Measurements from ENCODE around the gene DRAM1.

The DRAM1 gene

GRCh38 chr12:101942250-101942605 is 64.8 kb downstream of the DRAM1 start:
- DNase-seq = no peak

GRCh38 chr12:101945369-101946232 is 68.2 kb downstream of the DRAM1 start:
- DNase-seq = no peak

- no peak for DNase-seq
These were observed 68.8 kb downstream of the DRAM1 start for GRCh38 chr12:101946233-101946611.

- no peak for DNase-seq
These were observed 69.9 kb downstream of the DRAM1 start for GRCh38 chr12:101947316-101947715.

- DNase-seq = no peak
These were observed 71.0 kb downstream of the DRAM1 start for GRCh38 chr12:101948365-101948764.

GRCh38 chr12:101951002-101951670 is 73.8 kb downstream of the DRAM1 start:
- DNase-seq = no peak

GRCh38 chr12:101954113-101954512 is 76.7 kb downstream of the DRAM1 start:
- no peak for DNase-seq

GRCh38 chr12:101954676-101955075 is 77.3 kb downstream of the DRAM1 start:
- DNase-seq = no peak

GRCh38 chr12:101957252-101957959 is 80.0 kb downstream of the DRAM1 start:
- DNase-seq = no peak

GRCh38 chr12:101959607-101960006 is 82.2 kb downstream of the DRAM1 start:
- DNase-seq = no peak

- DNase-seq = no peak
These were observed 85.1 kb downstream of the DRAM1 start for GRCh38 chr12:101962486-101962885.

- DNase-seq = no peak
These were observed 86.3 kb downstream of the DRAM1 start for GRCh38 chr12:101963697-101964096.

GRCh38 chr12:101966496-101966895 is 89.1 kb downstream of the DRAM1 start:
- DNase-seq = no peak

GRCh38 chr12:101967506-101967905 is 90.1 kb downstream of the DRAM1 start:
- no peak for DNase-seq

GRCh38 chr12:101968770-101969169 is 91.4 kb downstream of the DRAM1 start:
- DNase-seq = no peak
